HG02588 (cell line): ENCODE data around the gene AK5.

Experiments used
- ATAC-seq: cut with Tn5 transposase; IDR thresholded peaks from one replicate; pipeline ENCODE4 v1.9.1; 2021; ENCODE audit warnings: mild to moderate bottlenecking, moderate library complexity; ENCODE audit not compliant: unreplicated experiment

Gene AK5

DNA sequence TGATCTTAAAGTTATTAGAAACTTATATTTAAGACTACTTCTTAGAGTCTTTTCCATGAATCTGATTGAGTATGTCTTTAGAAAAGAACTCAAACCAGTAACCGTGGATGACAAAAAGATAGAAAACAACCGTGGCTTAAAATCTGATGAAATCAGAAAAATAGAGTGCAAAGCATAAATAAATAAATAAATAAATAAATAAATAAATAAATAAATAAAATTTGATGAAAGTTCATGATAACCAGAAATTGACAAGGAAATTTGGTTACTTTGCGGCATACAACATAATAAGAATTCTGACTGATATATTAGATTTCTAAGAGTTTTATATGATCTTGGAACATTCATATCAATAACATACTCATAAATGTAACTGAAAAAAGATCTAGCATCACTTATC lies 152.1 kb downstream of the AK5 start:
- ATAC-seq: no peak

DNA sequence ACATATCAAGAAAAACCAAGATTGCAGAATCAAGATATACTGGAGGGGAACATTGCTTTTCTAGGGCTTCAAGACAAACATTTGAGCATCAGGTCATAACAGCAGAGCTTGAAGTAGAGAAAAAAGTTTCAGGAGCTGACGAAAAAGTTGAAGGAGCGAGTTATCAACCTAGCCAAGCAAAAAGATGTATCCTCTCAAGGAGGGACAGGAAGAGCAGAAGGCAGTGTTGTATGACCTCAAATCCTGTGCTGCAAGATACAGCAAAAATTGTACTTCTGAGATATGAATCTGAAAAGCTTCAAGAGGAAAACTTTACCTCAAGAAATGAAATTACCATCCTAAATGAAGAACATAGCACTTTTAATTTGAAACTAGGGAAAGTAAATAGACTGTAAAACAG lies 153.1 kb downstream of the AK5 start:
- no peak for ATAC-seq

DNA sequence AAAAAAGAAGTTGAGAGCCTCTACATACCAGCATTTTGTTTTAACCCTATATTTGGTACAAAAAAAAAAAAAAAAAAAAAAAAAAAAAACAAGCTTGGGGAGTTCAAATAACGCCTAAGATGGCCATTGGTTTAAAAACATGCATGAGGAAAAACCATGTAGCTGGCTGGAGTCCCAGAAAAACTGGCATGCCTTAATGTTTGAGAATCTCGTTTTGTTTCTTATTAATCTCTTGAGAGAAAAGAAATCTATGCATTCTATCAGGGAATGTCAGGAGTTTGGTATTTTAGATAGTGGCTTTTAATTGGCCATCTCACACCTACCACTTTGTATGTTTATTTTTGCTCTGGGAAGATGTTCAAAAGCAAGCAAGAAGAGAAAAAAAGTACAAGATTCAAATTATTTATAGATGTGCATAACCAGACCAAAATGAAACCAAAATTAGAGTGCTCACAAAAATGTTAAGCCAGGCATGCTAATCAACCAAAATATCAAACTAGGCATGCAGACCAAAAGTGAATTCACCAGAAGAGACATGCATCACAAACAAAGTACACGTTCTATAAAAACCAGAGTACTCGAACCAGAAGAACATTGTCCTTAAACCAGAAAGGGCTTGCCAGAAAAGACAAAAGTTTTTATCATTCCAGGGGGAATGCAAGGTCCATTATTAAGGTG lies 156.6 kb downstream of the AK5 start:
- ATAC-seq: no peak

- no peak for ATAC-seq
These were observed 165.2 kb downstream of the AK5 start for GRCh38 chr1:77446841-77447555.

DNA sequence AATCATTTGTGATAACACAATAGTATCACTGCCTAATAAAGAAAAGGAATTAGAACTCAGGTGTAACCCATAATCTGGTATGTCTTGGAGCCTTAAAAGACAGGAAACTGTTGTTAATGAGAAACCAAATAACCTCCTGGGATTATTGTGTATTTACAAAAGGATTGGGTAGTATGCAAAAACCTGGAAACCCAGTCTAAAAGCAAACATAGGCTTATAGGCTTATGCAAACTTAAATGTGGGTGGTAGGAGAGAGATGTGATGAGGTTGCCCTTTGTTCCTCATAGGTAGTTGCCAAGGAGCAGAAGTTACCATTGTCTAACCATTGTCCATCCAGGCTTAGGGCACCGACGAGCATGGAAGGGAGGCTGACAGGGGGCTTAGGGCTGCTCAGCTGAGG lies 165.8 kb downstream of the AK5 start:
- no peak for ATAC-seq

DNA sequence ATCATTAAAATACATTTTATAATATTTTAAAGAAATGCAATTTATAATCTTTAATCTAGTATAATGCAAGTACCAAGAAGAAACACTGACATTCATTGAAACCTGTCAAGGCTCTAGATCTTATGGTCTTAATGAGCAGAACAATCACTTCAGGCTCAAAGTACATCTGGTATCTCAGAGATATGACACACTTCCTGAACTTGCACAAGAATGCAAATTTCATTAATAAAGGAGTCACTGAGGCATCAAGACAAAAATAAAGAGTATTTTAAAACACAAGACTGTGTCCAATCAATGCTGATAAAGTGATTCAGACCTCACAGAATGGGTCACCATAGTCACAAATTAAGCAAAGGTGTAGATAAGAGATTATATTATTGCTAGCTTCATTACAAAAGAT lies 178.1 kb downstream of the AK5 start:
- ATAC-seq: no peak

- no peak for ATAC-seq
These were observed 179.9 kb downstream of the AK5 start for GRCh38 chr1:77461691-77462090.

DNA sequence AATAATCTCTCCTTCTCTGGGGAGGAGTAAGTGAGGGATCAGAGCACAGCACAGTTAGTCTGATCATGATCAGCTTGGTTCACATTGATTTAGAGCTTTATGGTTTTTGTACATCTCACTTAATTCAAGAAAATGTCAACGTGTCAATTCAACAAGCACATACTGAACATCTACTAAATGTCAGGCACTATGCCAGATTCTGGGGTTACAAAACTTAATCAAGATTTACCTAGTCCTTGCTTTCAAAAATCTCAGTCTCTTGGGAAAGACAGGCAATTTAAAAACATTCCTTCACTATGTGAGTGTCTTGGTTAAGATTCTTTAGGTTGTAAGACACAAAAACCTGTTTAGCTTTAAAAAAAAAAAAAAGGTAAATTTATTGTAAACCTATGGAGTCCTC lies 181.4 kb downstream of the AK5 start:
- ATAC-seq: no peak

DNA sequence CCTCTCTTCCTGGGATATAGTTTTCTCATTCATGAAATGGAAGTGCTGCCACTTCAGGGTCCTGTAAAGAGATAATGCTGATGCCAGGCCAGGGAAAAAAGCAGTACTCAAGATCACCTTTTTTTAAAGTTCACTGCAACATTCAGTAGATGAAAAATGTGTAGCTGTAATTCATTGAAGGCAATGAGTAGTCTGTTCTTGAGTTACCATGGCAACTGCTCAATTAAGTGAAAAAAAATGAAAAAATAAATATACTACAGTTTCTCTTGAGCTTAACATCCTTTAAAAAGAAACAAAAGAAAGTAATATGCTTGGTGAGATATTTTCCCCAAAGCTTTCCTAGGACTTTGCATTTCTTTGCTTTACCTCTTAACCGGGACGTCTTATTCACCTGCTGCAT lies 183.3 kb downstream of the AK5 start:
- ATAC-seq: no peak

- no peak for ATAC-seq
These were observed 184.1 kb downstream of the AK5 start for GRCh38 chr1:77465922-77466321.

GRCh38 chr1:77467021-77467595 lies 185.3 kb downstream of the AK5 start:
- ATAC-seq: no peak

- no peak for ATAC-seq
These were observed 185.9 kb downstream of the AK5 start for GRCh38 chr1:77467741-77468140.

GRCh38 chr1:77468257-77468948 lies 186.6 kb downstream of the AK5 start:
- ATAC-seq: no peak

DNA sequence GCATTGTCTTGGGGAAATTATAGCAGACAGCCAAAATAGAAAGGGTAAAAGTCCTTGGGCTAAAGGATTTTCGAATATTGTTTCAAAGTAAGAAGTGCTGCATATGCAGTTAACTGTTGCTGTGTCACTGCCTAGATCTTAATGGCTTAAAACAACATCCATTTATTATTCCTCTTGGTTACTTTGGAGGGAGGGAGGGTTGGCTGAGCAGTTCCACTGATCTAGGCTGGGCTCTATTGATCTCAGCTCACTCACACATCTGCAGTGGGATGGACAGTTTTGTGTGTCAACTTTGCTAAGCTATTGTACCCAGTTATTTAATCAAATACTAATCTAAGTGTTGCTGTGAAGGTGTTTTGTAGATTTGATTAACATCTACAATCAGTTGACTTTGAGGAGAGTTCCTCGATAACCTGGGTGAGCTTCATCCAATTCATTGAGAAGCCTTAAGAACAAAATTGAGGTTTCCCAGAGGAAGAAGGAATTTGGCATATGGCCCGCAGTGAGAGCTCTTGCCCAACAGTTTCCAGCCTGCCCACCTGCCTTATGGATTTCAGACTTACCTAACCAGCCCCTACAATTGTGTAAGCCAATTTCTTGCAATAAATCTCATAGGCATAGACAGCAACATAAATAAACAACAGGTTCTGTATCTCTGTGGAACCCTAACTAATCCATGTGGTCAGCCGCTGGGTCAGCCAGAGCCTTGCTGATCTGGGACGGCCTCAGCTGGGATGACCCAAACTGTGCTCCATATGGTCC lies 187.3 kb downstream of the AK5 start:
- no peak for ATAC-seq

GRCh38 chr1:77471691-77472090 lies 189.9 kb downstream of the AK5 start:
- ATAC-seq: no peak

- no peak for ATAC-seq
These were observed 191.9 kb downstream of the AK5 start for GRCh38 chr1:77473690-77474089.

DNA sequence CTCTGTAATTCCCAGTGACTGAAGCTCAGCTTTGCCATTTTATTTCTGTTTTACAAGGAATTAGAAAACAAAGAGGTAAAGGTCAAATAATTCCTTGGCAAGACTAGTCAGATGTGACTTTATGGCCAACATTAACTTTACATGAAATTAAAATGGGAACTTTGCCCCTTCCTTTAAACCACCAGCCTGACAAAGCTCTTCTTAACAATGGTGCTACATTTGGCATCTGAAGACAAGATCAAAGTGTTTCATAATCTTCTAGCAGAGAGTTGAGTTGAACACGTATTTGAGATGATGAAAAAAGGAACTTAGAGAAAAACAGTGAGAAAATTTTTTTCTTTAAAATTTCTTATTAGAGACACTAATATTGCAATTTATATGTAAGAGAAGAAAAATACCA lies 193.8 kb downstream of the AK5 start:
- ATAC-seq: no peak

- no peak for ATAC-seq
These were observed 194.7 kb downstream of the AK5 start for GRCh38 chr1:77476475-77476874.

GRCh38 chr1:77484334-77484733 lies 202.5 kb downstream of the AK5 start:
- ATAC-seq: no peak

DNA sequence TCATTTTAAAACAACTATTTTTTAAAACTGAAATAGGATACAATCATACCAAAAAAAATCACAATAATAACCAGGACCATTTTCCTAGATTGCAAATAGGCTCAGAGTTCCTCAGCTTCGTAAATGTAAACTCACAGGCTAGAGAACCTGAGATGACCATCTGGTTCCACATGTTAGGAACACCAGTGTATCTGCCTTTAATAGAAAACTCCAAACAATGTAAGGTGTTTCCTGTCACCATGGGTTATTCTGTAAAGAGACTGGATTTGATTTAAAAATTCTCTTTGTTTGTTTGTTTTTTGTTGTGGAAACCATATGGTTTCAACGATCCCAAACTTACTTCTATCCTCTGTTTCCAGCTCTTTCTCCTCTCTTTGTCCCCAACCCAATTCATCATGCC lies 203.1 kb downstream of the AK5 start:
- ATAC-seq: no peak

DNA sequence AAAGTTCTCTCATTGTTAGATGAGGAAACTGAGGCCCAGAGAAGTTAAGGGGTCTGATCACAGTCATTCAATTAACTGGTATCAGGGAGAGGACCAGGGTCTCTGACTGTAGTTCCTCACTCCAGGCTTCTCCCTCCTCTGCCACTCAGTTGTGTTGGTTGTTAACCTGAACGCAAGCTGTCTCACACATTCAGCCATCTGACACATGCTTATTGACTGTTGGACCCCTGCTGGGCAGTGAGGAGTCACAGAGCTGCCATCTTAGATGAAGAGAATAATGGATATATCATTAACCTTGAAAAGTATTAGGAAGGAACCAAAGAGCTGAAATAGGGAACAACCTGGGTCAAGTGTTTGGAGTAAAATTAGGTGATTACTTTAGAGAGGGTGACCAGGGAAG lies 205.8 kb downstream of the AK5 start:
- ATAC-seq: no peak
